Hair follicular keratinocyte (primary cell): ENCODE measurements around the gene C2CD3. TPM values are rescaled to one million over a fixed set of nuclear protein-coding genes. Genes with fewer than 3 reads are reported as not detected.

Experiments used
- total RNA-seq: library from RNA; depleted of rRNA; stranded (reverse); fragments of >200 nt; gene quantifications from 2 replicates; pipeline ENCODE4 v1.2.3, GENCODE V29; 2015

The C2CD3 gene, protein sequence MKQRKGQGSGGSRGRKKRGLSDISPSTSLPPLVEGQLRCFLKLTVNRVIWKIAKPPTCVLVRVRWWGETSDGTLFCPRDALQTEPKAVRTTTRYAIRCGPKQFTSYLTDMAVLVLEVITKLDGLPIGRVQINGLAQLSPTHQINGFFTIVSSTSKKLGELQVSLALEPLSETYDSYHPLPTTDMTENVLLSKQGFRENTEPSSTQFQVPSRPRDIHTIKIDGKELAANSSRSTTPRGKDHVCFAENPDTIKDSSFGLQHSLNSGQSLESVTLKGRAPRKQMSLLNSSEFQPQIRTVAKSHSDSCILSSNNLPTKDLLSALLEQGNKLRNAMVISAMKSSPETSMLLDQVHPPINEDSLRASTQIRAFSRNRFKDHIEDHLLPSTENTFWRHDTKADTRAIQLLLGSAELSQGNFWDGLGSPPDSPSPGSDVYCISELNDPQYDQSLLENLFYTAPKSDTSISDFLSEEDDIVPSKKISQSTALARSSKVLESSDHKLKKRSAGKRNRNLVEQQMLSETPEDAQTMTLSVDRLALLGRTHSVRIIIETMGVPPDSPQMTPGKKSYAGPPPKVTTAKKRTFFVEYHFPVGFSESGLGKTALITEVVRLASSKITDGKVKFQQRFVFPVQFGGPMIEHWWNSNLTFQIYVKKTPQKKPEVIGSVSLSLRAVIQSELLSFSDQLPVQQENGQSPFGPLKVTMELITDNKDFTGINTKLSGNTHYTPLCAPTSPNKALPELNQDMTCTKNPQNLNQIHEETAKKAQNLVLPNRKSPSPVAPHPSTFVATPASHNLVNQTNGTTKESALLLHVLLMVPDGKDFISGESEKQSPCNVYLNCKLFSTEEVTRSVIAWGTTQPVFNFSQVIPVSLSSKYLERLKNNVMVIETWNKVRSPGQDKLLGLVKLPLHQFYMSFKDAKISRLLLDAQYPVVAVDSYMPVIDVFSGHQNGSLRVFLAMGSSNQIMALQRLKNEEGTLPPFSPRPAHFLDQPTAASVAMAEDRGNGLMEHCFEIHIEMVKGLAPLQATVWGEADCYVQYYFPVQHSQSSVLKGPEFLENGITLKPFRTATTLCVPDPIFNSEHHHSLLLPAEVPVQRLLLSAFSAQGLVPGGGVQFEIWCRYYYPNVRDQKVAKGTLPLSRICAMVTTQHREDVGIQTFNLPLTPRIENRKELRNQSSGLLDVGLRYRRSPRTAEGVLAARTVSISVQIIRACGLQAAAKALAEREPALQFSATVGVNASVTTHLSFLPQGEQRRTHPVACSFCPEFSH (N-terminal part only)
- total RNA-seq = 5.4 and 11.4 TPM in 2 replicates

DNA sequence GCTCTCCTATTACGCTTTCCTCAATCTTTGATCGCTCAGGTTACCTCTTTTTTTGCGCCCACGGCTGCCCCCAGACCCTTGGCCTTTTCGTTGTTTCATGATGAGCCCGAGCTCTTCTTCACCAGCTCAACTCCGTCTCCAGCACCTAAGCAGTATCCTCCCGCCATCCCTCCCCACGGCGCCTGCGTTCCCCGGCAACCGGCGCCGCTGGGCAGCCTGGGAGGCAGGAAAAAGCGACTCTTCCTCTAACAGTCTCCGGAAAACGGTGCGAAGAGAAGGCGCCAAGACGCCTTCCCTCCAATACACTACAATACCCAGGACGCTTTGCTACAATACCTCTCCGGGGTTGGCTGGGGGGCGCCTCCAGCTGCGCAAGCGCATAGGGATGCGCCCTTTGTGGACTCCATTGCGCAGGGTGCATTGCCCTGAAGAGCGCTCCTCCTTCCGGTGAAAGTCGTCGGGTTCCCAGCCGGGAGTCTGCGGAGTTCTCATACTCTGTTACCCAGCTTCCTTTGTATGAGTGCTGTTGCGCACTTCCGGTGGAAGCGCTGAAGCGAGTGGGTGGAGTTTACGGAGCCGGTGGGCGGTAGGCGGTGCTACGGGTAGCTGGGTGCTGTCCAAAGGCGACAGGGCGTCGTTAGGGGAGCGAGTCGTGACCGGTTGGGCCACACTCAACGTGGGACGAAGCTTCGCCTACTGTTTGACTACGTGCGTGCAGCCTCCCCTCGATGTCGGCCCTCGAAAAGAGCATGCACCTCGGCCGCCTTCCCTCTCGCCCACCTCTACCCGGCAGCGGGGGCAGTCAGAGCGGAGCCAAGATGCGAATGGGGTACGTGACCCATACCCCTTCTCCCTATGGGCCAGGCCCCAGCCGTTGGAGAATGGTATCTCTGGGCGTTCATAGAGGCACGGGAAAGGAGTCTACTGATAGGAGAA is at the start of gene C2CD3, which contains the start of gene PPME1:
Gene C2CD3 (minus strand): TSS at position 309 of the 936 bp plus-strand sequence. CDS start 210 bp downstream, at position 99.
Gene PPME1 (plus strand): TSS at position 596 of the 936 bp plus-strand sequence. CDS start 133 bp downstream, at position 729.

DNA sequence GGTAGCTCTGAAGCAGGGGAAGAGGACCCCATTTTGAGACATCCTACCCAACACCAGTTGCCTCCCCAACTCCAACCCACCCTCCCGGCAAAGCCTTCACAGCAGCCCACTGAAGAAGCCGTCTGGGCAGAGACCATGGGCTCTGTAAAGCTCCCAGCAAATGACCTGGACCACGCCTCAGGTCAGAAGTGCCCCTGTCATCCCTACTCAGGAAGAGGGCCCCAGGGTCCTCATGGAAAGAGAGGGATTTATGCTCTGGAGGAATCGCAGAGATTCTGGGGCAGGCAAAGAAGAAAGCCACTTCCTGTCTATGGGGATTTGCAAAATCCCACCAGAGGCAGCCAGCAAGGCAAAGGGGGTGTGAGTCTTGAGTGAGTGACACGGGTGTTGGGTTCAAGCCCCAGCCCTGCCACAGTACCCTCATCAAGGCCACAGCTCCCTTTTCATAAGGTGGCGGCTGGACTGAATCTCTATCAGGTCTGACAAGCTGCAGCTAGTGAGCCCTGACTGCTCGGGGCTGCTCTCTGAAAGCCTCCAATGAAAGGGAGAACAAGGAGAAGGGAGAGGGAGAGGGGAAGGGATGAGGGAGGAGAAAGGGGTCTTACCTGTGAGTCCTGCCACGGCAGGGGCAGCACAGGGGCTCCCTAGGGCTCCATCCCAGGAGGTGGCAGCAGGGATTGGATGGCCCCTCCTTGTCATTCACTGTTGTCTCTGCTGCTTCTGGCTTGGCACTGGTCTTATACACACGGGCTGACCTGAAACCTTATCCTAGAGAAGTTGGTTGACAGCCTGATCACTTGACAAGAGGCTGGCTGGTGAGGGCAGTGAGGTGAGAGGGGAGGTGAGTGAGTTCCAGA is 162.2 kb downstream of the C2CD3 start, which contains the start of gene UCP3:
Gene UCP3 (minus strand): TSS at position 713 of the 857 bp plus-strand sequence. CDS start 2,043 bp downstream, outside the sequence.

DNA sequence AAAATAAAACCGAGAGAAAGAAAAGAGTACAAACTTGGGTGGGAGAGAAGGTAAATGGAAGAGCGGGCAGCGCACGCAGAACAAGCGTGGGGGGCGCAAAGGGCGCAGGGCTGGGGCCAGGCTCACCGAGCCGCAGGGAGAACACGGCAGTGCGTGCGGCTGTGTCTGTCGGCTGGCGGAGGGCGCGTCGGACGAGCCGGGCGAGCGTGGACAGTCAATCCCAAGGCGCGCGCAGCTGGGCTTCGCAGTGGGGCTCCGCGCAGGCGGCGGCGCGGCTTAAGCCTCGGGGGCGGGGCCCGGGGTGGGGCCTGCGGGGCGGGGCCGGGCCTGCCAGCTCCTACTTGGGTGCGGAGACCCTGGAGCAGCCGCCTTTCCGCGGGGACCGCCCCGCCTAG is 188.2 kb downstream of the C2CD3 start, which contains the start of gene UCP2:
Gene UCP2 (minus strand): TSS at position 249 of the 395 bp plus-strand sequence. CDS start 4,465 bp downstream, outside the sequence.

Other genes starting within 250 kb of the C2CD3 start
- gene DNAJB13, start 220.0 kb downstream of the C2CD3 start, total RNA-seq = not detected in 2 replicates
- gene UCP2, start 188.2 kb downstream of the C2CD3 start, total RNA-seq = 0.47 and 1.8 TPM in 2 replicates
- gene UCP3, start 161.9 kb downstream of the C2CD3 start, total RNA-seq = 0.38 TPM in 1 of 2 replicates, not detected in the other
- 25.7 and 26.4 TPM in 2 replicates for gene PPME1, start 287 bp upstream of the C2CD3 start, total RNA-seq
- gene P4HA3, start 140.6 kb upstream of the C2CD3 start, total RNA-seq = 1.1 and 3.7 TPM in 2 replicates
- 1.6 and 1.7 TPM in 2 replicates for gene PGM2L1, start 227.4 kb upstream of the C2CD3 start, total RNA-seq